UCSD-AML1 (cell line): ENCODE data around the gene FUT8.
"Not testable (repeated sequence)": the region's sequence is repeated elsewhere in the genome, so short reads cannot be mapped to it uniquely, and the experiment has no call there.

Source experiments
- DNase-seq: peaks from one replicate; lab custom pipeline; 2025; ENCODE audit not compliant: unreplicated experiment; lab: John Stamatoyannopoulos, UW

The FUT8 gene

GRCh38 chr14:65415613-65416012 lies 3.1 kb downstream of the FUT8 start:
- no peak for DNase-seq

- no peak for DNase-seq
Measured at GRCh38 chr14:65419593-65420252, 7.2 kb downstream of the FUT8 start.

GRCh38 chr14:65421201-65421981 lies 8.9 kb downstream of the FUT8 start:
- DNase-seq = no peak

- DNase-seq = no peak
Measured at GRCh38 chr14:65422088-65422834, 9.7 kb downstream of the FUT8 start.

GRCh38 chr14:65423982-65424381 lies 11.5 kb downstream of the FUT8 start:
- DNase-seq = no peak

GRCh38 chr14:65424531-65424930 lies 12.0 kb downstream of the FUT8 start:
- DNase-seq = no peak

- DNase-seq = no peak
Measured at GRCh38 chr14:65425885-65426284, 13.4 kb downstream of the FUT8 start.

GRCh38 chr14:65426902-65427301 lies 14.4 kb downstream of the FUT8 start:
- not testable (repeated sequence) for DNase-seq

GRCh38 chr14:65428691-65429090 lies 16.2 kb downstream of the FUT8 start:
- no peak for DNase-seq

- no peak for DNase-seq
Measured at GRCh38 chr14:65429757-65430156, 17.2 kb downstream of the FUT8 start.

- no peak for DNase-seq
Measured at GRCh38 chr14:65431245-65431644, 18.7 kb downstream of the FUT8 start.

- no peak for DNase-seq
Measured at GRCh38 chr14:65431951-65432350, 19.4 kb downstream of the FUT8 start.

GRCh38 chr14:65432361-65432948 lies 19.9 kb downstream of the FUT8 start:
- DNase-seq = no peak

- no peak for DNase-seq
Measured at GRCh38 chr14:65433157-65433556, 20.6 kb downstream of the FUT8 start.

- DNase-seq = no peak
Measured at GRCh38 chr14:65433646-65434045, 21.1 kb downstream of the FUT8 start.

- no peak for DNase-seq
Measured at GRCh38 chr14:65434216-65434850, 21.8 kb downstream of the FUT8 start.

GRCh38 chr14:65438266-65438933 lies 25.9 kb downstream of the FUT8 start:
- DNase-seq = no peak

- no peak for DNase-seq
Measured at GRCh38 chr14:65439117-65439516, 26.6 kb downstream of the FUT8 start.

- no peak for DNase-seq
Measured at GRCh38 chr14:65440230-65440629, 27.7 kb downstream of the FUT8 start.

- DNase-seq = no peak
Measured at GRCh38 chr14:65444230-65444629, 31.7 kb downstream of the FUT8 start.

- DNase-seq = no peak
Measured at GRCh38 chr14:65446159-65446558, 33.6 kb downstream of the FUT8 start.
